PC-9 (cell line): Measurements from ENCODE around the gene ERGIC1. TPM values are rescaled to one million over a fixed set of nuclear protein-coding genes. Genes with fewer than 3 reads are reported as not detected.

Experiments used
- BruUV-seq: library from RNA; stranded (reverse); fragments of 400-500 nt; replicated peaks from 2 replicates; lab custom pipeline; 2021; lab: Mats Ljungman, UMichigan
- CTCF ChIA-PET: fragments of 300-600 bp; sonication (Branson Sonifier 250); formaldehyde crosslinking; loops from one replicate; lab custom pipeline; 2022; ENCODE audit warnings: antibody characterized with exemption; lab: Charles Lee
- POLR2A ChIA-PET: fragments of 300-600 bp; sonication (Branson Sonifier 250); formaldehyde crosslinking; loops from one replicate; lab custom pipeline; 2022; ENCODE audit warnings: antibody characterized with exemption; ENCODE audit not compliant: unreplicated experiment; lab: Charles Lee
- DNase-seq, 2 experiments: peaks; one replicate each; pipeline versions ENCODE4 v3.0.0 to v3.0.0-alpha.2; 2015 to 2022; ENCODE audit warnings: mixed read lengths in 1 of 2
- H2AFZ ChIP-seq: fragments of 200-600 bp; sonication (generic); 2 replicates; pipeline ENCODE4 v1.8.1; 2017; ENCODE audit warnings: antibody characterized with exemption
- H3F3A ChIP-seq: fragments of 200-600 bp; sonication (generic); 2 replicates; pipeline ENCODE4 v1.8.1; 2017; ENCODE audit warnings: antibody characterized with exemption, mild to moderate bottlenecking, low read depth; ENCODE audit not compliant: insufficient read depth
- H3K27ac ChIP-seq: fragments of 200-600 bp; sonication (generic); 2 replicates; pipeline ENCODE4 v1.6.1; 2016; ENCODE audit warnings: mixed run types
- H3K27me3 ChIP-seq: fragments of 200-600 bp; sonication (generic); 2 replicates; pipeline ENCODE4 v1.6.1; 2016; ENCODE audit warnings: low read depth, mixed run types; ENCODE audit not compliant: insufficient read depth
- H3K36me3 ChIP-seq: fragments of 200-600 bp; sonication (generic); 2 replicates; pipeline ENCODE4 v1.6.1; 2016; ENCODE audit warnings: low read depth, mixed run types
- H3K4me1 ChIP-seq: fragments of 200-600 bp; sonication (generic); replicated peaks from 2 replicates; pipeline ENCODE4 v1.6.1; 2016; ENCODE audit warnings: mixed run types; ENCODE audit not compliant: insufficient read depth
- H3K4me2 ChIP-seq: fragments of 200-600 bp; sonication (generic); 2 replicates; pipeline ENCODE4 v1.6.1; 2017; ENCODE audit warnings: mixed run types
- H3K4me3 ChIP-seq: fragments of 200-600 bp; sonication (generic); 2 replicates; pipeline ENCODE4 v1.6.1; 2016; ENCODE audit warnings: mixed run types
- H3K79me2 ChIP-seq: fragments of 200-600 bp; sonication (generic); 2 replicates; pipeline ENCODE4 v1.6.1; 2017; ENCODE audit warnings: low read depth, mixed run types
- H3K9me2 ChIP-seq: fragments of 200-600 bp; sonication (generic); 2 replicates; pipeline ENCODE4 v1.8.1; 2017; ENCODE audit warnings: mild to moderate bottlenecking; ENCODE audit not compliant: insufficient read depth
- H3K9me3 ChIP-seq: fragments of 200-600 bp; sonication (generic); 2 replicates; pipeline ENCODE4 v1.8.1; 2016; ENCODE audit warnings: low read depth; ENCODE audit not compliant: insufficient read depth
- H4K20me1 ChIP-seq: fragments of 200-600 bp; sonication (generic); 2 replicates; pipeline ENCODE4 v1.8.1; 2017; ENCODE audit not compliant: insufficient read depth
- EZH2 ChIP-seq: fragments of 200-600 bp; sonication (generic); IDR thresholded peaks from 2 replicates; pipeline ENCODE4 v1.8.0; 2017; ENCODE audit warnings: antibody characterized with exemption, low read depth
- intact Hi-C: fragments of 100-400 bp; cut with micrococcal nuclease; formaldehyde crosslinking; loops from one replicate; pipeline ENCODE4 v1.10.0; 2022; ENCODE audit not compliant: unreplicated experiment
- total RNA-seq: library from RNA; stranded (reverse); gene quantifications from 2 replicates; pipeline ENCODE4 v1.2.3, GENCODE V29; 2021
- TF ChIP-seq, protein P1 (sequence below): fragments of 200-600 bp; sonication (generic); conservative IDR thresholded peaks from 2 replicates; pipeline ENCODE4 v1.6.1; 2017; ENCODE audit warnings: mixed run types, antibody characterized with exemption, mild to moderate bottlenecking, moderate library complexity

Gene ERGIC1
- total RNA-seq, 1 experiment from 2014 or later = 159 TPM

DNA sequence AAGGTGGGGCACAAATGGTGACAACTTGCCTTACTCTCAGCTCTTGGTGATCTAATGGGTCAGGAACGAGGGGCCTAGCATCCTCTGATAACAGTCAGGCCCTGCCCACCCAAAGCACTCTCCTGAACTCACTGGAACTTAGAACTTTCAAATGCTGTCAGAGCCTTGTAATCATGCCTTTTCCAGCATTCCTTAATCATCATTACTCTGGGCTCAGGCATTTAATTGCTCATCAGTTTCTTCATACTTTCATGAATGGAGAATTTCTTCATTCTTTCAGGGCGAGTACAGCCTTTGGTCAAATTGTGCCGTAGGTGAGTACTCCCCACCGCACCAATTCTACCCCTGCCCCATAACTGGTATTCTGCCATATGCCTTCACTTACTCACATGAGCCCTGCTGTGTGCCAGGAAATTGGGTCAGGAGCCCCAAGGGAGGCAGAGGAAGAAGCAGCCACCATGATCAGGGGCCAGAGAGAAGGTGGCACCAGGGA lies 32.8 kb upstream of the ERGIC1 start:
- Histone ChIP-seq H3F3A (peaks cover 47% of the 10 kb centered on the region), H3K9me3 (no peaks in the 10 kb centered on the region), H2AFZ (no peak overlapping the region), H3K4me2 (peak overlapping the region; percentile 62), H3K9me2 (no peaks in the 10 kb centered on the region), H3K27me3 (no peaks in the 10 kb centered on the region), H4K20me1 (no peaks in the 10 kb centered on the region), H3K4me3 (no peak overlapping the region), H3K4me1 (peaks cover 57% of the 10 kb centered on the region), H3K79me2 (no peaks in the 10 kb centered on the region), H3K27ac (peak overlapping the region; percentile 97), H3K36me3 (no peaks in the 10 kb centered on the region)
- ChIA-PET CTCF (interaction anchor here (0.7 kb wide), 2 partner anchors 12 to 105 kb away, joined by 5 to 8 read pairs; no protein-coding TSS in a partner anchor), POLR2A (no interaction called here)
- TF ChIP-seq, protein P1, sequence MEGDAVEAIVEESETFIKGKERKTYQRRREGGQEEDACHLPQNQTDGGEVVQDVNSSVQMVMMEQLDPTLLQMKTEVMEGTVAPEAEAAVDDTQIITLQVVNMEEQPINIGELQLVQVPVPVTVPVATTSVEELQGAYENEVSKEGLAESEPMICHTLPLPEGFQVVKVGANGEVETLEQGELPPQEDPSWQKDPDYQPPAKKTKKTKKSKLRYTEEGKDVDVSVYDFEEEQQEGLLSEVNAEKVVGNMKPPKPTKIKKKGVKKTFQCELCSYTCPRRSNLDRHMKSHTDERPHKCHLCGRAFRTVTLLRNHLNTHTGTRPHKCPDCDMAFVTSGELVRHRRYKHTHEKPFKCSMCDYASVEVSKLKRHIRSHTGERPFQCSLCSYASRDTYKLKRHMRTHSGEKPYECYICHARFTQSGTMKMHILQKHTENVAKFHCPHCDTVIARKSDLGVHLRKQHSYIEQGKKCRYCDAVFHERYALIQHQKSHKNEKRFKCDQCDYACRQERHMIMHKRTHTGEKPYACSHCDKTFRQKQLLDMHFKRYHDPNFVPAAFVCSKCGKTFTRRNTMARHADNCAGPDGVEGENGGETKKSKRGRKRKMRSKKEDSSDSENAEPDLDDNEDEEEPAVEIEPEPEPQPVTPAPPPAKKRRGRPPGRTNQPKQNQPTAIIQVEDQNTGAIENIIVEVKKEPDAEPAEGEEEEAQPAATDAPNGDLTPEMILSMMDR = no peak
- TF ChIP-seq EZH2 = no peak
- DNase-seq = peak; percentile 67 to 97
- BruUV-seq = no TSS peak
- intact Hi-C loops = loop anchor here (1.0 to 2.0 kb wide), 3 partner anchors 58 to 104 kb away; no protein-coding TSS in a partner anchor

DNA sequence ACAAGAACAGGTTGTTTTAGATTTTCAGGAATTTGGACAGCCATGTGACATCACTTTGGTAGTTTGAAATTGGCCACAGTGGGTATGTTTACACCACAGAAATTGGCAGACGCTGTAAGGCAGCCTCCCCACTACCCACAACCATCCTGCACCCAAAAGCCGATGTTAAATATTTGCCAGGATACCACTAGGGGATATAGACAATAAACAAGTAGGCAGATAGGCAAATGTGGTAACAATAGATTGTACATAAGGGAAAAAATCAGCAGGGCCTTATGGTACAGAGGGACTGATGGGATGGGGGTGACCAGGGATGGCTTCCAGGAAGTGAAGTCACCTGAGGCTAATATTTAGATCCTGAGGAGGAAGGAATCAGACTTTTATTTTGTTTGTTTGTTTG lies 31.9 kb upstream of the ERGIC1 start:
- Histone ChIP-seq H3F3A (peaks cover 50% of the 10 kb centered on the region), H3K4me1 (peaks cover 61% of the 10 kb centered on the region), H3K79me2 (no peaks in the 10 kb centered on the region), H3K9me2 (no peaks in the 10 kb centered on the region), H2AFZ (no peak overlapping the region), H4K20me1 (no peaks in the 10 kb centered on the region), H3K4me2 (peak overlapping the region; percentile 62), H3K9me3 (no peaks in the 10 kb centered on the region), H3K27ac (peak overlapping the region; percentile 97), H3K27me3 (no peaks in the 10 kb centered on the region), H3K4me3 (no peak overlapping the region), H3K36me3 (no peaks in the 10 kb centered on the region)
- no peak for DNase-seq
- POLR2A ChIA-PET = no interaction called here
- CTCF ChIA-PET = no interaction called here
- intact Hi-C loops = no loop called here
- TF ChIP-seq, protein P1 = no peak
- TF ChIP-seq EZH2 = no peak
- BruUV-seq = no TSS peak

DNA sequence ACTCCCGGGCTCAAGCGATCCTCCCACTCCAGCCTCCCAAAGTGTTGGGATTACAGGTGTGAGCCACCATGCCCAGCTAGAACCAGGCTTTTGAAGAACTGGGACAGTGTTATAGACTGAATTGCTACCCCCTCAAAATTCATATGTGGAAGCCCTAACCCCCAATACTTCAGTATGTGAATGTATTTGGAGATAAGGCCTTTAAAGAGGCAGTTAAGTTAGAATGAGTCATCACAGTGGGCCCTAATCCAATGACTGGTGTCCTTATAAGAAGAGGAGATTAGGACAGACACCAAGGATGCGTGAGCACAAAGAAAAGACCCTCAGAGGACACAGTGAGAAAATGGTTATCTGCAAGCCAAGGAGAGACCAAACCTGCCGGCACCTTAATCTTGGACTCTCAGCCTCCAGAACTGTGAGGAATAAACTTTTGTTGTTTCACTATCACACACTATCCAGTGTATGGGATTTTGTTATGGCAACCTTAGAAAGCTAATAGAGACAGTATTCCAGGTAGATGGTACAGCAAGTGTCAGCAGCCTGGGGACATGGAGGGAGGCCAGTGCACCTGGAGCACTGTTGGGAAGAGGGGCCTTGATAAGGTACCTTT lies 31.4 kb upstream of the ERGIC1 start:
- TF ChIP-seq EZH2 = no peak
- TF ChIP-seq, protein P1 = no peak
- Histone ChIP-seq H3K36me3 (no peaks in the 10 kb centered on the region), H2AFZ (no peak overlapping the region), H3K9me3 (no peaks in the 10 kb centered on the region), H3K4me3 (no peak overlapping the region), H3F3A (peaks cover 44% of the 10 kb centered on the region), H3K9me2 (no peaks in the 10 kb centered on the region), H3K27ac (peak overlapping the region; percentile 97), H3K4me1 (peaks cover 60% of the 10 kb centered on the region), H4K20me1 (no peaks in the 10 kb centered on the region), H3K27me3 (no peaks in the 10 kb centered on the region), H3K79me2 (no peaks in the 10 kb centered on the region), H3K4me2 (0 out of 2 replicates have a peak overlapping the region, but pooled peaks have one; percentile 62)
- intact Hi-C loops = no loop called here
- DNase-seq = no peak
- CTCF ChIA-PET = interaction anchor here (0.5 kb wide), 1 partner anchor 41 kb away, joined by 8 read pairs; no protein-coding TSS in a partner anchor
- no TSS peak for BruUV-seq
- POLR2A ChIA-PET = no interaction called here
